GM19452 (cell line): ENCODE data around the gene DDX46.
"Not testable (repeated sequence)": the region's sequence is repeated elsewhere in the genome, so short reads cannot be mapped to it uniquely, and the experiment has no call there.

Experiments used
- ATAC-seq: cut with Tn5 transposase; IDR thresholded peaks from one replicate; pipeline ENCODE4 v1.9.1; 2021; ENCODE audit not compliant: unreplicated experiment

The DDX46 gene

GRCh38 chr5:134784946-134785620, 26.5 kb downstream of the DDX46 start:
- no peak for ATAC-seq

- no peak for ATAC-seq
These were observed 29.1 kb downstream of the DDX46 start for GRCh38 chr5:134787692-134788091.

GRCh38 chr5:134791580-134791979, 33.0 kb downstream of the DDX46 start:
- ATAC-seq = no peak

GRCh38 chr5:134792286-134792685, 33.7 kb downstream of the DDX46 start:
- no peak for ATAC-seq

GRCh38 chr5:134793111-134793510, 34.5 kb downstream of the DDX46 start:
- ATAC-seq = no peak

GRCh38 chr5:134794082-134794481, 35.5 kb downstream of the DDX46 start:
- no peak for ATAC-seq

GRCh38 chr5:134794819-134795218, 36.2 kb downstream of the DDX46 start:
- no peak for ATAC-seq

GRCh38 chr5:134798468-134798867, 39.9 kb downstream of the DDX46 start:
- ATAC-seq = no peak

GRCh38 chr5:134803821-134804220, 45.2 kb downstream of the DDX46 start:
- ATAC-seq = no peak

- no peak for ATAC-seq
These were observed 54.8 kb downstream of the DDX46 start for GRCh38 chr5:134813407-134813806.

GRCh38 chr5:134813827-134814226, 55.2 kb downstream of the DDX46 start:
- ATAC-seq = no peak

GRCh38 chr5:134817006-134817405, 58.4 kb downstream of the DDX46 start:
- ATAC-seq = no peak

GRCh38 chr5:134818776-134819175, 60.2 kb downstream of the DDX46 start:
- no peak for ATAC-seq

GRCh38 chr5:134819407-134819963, 60.9 kb downstream of the DDX46 start:
- ATAC-seq = no peak

- ATAC-seq = no peak
These were observed 63.3 kb downstream of the DDX46 start for GRCh38 chr5:134821841-134822240.

GRCh38 chr5:134824681-134825080, 66.1 kb downstream of the DDX46 start:
- no peak for ATAC-seq

GRCh38 chr5:134825212-134825611, 66.6 kb downstream of the DDX46 start:
- ATAC-seq = no peak

GRCh38 chr5:134833340-134834032, 74.9 kb downstream of the DDX46 start:
- ATAC-seq = no peak

- no peak for ATAC-seq
These were observed 77.0 kb downstream of the DDX46 start for GRCh38 chr5:134835623-134836022.

- no peak for ATAC-seq
These were observed 79.1 kb downstream of the DDX46 start for GRCh38 chr5:134837530-134838181.

GRCh38 chr5:134838361-134838760, 79.8 kb downstream of the DDX46 start:
- ATAC-seq = not testable (repeated sequence)

- no peak for ATAC-seq
These were observed 82.2 kb downstream of the DDX46 start for GRCh38 chr5:134840811-134841210.
